D341Med (cell line): ENCODE measurements around the gene HSPA6.
"Not testable (repeated sequence)": the region's sequence is repeated elsewhere in the genome, so short reads cannot be mapped to it uniquely, and the experiment has no call there.

Experiments
- DNase-seq: peaks from one replicate; pipeline ENCODE4 v3.0.0; 2012; ENCODE audit warnings: low spot score

Gene HSPA6

DNA sequence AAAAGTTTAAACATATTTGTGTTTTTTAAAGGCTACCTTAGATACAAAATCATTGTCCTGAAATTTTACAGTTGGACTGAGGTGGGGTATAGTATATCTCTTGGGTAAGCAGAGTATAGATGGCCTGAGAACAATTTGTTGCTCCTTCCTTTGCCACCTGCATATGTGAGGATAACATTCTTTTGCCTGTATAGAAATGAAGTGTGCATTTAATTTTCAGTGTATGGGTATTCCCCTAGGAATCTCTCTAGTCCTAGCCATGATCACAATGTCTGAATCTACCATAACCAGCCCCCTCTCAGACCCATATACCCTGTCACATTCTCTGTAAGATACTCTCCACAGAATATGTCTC is 21.0 kb upstream of the HSPA6 start:
- no peak for DNase-seq

DNA sequence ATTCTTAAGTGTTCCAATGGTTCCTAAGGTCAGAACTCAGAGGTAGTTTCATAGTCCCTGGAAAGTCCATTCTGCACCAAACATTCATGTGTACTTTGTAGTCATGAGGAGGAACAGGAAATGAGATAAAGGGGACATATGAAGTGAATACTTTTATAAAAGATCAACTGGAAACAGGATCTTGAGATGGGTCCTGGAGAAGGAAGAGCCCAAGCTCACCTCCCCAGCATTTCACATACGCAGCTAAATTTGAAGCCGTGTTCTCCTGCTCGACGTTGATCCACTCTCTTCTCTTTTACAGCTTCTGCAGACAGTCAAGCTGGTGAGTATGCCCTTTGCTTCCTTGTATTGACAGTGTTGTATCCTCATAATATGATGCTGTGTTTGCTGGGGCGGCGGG is 18.7 kb upstream of the HSPA6 start:
- no peak for DNase-seq

DNA sequence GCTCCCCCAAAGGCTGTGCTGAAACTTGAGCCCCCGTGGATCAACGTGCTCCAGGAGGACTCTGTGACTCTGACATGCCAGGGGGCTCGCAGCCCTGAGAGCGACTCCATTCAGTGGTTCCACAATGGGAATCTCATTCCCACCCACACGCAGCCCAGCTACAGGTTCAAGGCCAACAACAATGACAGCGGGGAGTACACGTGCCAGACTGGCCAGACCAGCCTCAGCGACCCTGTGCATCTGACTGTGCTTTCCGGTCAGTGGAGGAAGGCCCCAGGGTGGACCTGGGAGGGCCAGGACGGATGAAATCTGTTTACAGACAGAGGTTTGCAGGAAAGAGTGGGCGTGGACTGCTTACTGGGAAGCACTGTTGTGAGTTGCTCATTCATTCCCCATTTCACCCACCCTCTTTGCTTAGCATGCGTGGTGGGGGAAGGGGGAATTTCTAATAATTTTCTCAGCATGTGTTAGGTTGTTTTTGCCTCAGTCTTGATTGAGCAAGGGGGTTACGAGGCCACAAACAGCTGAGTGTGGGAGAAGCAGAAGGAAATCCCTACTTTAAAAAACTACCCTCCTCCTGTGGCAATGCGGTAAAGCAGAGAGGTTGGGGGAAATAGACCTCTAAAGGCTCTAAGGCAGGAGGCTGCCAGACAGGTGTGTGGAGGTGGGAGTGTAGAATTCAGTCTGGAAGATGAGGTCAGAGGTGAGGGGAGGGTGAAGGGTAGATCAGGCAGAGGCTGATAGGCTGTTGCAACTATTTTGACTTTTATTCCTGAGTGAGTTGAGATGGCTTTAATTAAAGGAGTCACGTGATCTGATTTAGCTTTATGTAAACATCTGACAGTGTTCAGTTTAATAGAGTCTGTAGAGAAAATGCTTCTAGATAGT is 17.8 kb upstream of the HSPA6 start:
- DNase-seq = no peak

DNA sequence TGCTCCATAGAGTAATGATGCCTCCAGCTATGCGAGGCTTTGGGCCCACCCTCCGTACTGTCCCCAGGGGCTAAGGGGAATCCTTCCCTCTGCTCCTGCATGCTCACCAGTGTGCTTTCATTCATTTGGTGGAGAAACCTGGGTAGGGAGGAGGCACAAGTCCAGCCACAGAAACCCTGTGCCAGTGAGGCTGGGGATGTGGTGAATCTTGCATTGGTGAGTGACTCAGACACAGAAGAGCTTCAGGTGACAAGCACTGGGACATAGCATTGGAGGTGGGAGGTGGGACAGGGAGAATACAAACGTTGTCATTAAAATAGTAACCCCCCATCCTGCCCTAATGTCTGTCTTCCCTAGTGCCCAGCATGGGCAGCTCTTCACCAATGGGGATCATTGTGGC is 13.9 kb upstream of the HSPA6 start:
- DNase-seq = no peak

DNA sequence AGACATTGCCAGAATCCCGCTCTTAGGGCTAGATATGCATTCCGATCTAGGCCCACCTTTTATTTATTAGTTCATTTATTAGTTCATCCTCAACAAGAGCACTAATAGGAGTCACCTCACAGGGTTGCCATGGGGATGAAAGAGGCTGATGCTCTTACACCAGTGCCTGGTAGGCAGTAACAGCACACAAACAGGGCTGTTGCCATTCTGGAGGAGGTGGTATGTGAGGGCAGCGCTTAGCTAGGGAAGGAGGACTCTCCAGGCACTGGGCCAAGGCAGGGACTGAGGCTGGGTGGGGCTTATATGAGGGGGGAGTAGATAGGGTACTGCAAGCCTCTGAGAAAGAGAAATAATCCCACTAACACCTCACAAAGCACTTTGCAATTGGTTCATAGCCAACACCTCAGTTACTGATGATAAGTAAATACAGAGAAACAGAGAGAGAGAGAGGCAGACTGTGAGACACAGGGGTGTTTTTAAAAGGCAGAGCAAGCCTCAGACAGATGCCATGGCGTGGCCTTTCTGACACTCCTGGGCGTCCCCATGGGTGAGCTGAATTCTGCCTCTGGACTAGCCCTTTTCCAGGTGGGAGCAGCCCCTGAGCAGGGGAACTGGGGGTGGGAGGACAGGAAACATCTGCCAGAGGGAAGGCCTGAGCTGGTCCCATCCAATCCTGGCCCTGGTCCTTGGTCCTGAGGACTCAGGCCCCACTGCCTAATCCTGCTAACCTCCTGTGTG is 13.2 kb upstream of the HSPA6 start:
- DNase-seq = peak; percentile 75

DNA sequence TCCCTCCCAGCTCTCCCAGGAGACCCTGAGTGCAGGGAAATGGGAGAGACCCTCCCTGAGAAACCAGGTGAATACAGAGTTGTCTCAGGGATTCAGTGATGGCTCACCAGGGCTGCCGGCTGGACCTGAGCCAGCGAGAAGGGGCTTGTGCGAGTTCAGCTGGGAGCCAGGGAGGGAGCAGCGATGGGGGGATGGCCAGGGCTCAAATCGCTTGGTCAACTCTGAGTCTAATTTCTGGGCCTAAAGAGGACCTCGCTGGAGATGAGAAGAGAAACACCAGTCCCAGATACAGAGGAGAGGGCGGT is 12.6 kb upstream of the HSPA6 start:
- DNase-seq = no peak

DNA sequence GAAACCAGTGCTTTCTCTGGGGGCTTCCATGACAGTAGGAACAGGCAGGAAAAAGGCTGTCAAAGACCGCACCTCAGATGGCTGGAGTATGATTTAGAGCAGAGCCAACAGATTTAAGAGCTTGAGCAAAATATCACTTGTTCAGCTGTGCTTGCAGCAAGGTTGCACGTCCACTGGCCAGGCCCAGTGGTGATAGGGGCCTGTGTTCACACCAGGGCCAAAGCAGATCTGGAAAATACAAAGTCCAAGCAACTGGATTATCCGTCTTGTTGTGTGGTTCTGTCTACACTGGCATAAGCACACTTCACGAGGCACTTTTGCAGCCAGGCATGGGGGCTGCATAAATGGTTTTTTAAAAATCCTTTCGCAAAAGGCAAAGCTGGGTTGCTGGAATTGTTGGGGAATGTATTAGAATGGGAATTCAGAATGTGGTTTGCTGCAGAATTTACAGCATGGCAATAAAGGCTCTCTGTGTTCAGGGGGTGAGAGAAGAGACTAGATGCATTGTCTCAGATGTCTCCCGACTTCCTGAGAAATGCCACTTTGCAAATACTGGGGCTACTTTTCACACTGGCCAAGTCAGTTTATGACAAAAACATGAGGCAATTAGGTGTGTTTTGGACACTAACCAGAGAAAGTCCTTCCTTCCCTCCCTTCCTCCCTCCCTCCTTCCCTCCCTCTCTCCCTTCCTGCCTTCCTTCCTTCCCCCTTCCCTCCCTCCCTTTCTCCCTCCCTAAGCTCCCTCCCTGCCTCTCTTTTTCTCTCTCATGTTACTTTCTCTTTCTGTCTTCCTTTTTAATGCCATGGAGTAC is 11.5 kb upstream of the HSPA6 start:
- DNase-seq = not testable (repeated sequence)

DNA sequence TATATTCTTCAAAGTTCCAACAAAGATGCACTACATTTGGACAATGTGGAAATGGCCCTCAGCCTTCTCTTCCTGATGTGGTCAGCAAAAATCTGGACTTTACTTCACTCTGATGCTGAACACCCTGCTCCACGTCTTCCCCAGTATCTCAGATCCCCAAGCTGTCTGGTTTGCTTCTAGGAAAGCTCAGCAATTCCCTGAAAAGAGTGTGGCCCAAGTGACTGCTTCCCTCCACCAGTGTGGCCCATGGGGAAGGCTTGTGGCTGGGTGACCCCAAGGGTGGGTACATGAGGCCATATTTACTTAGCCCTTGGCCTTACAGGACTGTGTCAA is 10.9 kb upstream of the HSPA6 start:
- not testable (repeated sequence) for DNase-seq

DNA sequence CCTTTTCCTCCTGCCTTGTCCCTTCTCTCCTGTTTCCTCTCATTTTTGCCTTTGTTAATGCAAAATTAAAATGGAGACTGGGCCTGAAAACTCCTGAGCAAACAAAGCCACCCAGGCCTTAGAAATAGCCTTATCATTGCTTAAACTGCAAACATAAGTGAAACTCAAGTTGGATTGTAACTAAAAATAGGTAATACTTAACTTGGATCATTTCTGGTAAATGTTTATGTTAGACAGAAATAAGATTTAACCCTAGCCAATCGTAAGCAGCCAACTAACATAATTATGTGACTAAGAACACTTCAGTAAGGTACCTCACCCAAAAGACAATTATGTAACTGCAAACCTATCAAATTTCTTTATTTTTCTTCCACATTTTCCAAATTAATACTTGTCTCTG is 10.4 kb upstream of the HSPA6 start:
- not testable (repeated sequence) for DNase-seq

DNA sequence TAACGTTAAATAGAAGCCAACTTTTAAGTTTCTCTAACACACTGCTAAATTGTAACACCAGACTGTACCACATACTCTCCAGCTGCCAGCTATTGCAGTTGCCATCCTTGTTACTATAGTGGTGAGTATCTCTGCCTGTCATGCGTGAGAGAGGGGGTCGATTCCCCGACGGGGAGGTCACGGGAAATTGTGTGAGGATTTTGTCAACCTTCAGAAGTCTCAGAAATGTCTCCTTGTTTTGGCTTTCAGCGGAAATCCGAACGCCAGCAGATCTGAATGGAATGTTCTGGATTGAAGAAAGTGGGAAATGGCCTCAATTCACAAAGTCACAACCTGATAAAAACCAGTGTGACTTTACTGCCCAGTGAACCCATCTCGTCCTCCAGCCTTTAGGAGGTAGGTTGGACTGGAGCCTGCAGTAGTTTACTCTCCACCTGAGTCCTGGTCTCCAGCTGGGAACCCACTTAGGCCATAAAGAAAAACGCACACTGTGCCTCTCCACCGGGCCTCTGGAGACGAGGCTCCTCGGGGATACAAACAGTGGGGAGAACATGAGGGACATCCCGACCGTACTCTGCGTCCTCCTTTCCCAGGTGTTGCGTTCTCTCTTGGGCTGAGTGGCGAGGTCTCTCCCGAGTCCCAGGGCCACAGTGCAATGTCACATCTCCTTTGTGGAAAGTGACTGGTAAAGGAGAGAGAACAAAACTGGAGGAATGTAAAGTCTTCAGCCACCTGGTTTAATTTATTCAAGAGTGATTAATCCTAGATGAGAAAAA is 1.1 kb upstream of the HSPA6 start:
- not testable (repeated sequence) for DNase-seq

DNA sequence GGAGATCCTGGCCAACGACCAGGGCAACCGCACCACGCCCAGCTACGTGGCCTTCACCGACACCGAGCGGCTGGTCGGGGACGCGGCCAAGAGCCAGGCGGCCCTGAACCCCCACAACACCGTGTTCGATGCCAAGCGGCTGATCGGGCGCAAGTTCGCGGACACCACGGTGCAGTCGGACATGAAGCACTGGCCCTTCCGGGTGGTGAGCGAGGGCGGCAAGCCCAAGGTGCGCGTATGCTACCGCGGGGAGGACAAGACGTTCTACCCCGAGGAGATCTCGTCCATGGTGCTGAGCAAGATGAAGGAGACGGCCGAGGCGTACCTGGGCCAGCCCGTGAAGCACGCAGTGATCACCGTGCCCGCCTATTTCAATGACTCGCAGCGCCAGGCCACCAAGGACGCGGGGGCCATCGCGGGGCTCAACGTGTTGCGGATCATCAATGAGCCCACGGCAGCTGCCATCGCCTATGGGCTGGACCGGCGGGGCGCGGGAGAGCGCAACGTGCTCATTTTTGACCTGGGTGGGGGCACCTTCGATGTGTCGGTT is 477 bp downstream of the HSPA6 start:
- not testable (repeated sequence) for DNase-seq

DNA sequence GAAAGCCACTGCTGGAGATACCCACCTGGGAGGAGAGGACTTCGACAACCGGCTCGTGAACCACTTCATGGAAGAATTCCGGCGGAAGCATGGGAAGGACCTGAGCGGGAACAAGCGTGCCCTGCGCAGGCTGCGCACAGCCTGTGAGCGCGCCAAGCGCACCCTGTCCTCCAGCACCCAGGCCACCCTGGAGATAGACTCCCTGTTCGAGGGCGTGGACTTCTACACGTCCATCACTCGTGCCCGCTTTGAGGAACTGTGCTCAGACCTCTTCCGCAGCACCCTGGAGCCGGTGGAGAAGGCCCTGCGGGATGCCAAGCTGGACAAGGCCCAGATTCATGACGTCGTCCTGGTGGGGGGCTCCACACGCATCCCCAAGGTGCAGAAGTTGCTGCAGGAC is 981 bp downstream of the HSPA6 start:
- not testable (repeated sequence) for DNase-seq

DNA sequence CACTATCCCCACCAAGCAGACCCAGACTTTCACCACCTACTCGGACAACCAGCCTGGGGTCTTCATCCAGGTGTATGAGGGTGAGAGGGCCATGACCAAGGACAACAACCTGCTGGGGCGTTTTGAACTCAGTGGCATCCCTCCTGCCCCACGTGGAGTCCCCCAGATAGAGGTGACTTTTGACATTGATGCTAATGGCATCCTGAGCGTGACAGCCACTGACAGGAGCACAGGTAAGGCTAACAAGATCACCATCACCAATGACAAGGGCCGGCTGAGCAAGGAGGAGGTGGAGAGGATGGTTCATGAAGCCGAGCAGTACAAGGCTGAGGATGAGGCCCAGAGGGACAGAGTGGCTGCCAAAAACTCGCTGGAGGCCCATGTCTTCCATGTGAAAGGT is 1.6 kb downstream of the HSPA6 start:
- not testable (repeated sequence) for DNase-seq

DNA sequence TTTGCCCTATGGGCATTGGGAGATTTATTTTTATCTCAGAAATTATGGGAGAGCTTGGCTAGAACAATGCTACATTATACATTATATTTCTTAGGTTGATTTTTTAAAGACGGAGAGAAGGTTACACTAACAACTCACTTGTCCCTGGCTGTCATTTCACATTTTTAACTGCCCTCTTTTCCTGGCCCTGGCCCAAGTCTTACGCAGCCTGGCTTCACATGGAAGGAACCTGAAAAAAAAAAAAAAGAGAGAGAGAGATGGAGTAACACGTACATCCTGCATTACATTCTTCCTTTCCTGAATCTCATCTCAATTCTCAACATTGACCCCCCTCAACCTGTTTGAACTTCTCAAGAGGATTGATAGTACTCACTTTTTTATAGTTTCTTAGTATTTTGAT is 4.2 kb downstream of the HSPA6 start:
- DNase-seq = not testable (repeated sequence)

DNA sequence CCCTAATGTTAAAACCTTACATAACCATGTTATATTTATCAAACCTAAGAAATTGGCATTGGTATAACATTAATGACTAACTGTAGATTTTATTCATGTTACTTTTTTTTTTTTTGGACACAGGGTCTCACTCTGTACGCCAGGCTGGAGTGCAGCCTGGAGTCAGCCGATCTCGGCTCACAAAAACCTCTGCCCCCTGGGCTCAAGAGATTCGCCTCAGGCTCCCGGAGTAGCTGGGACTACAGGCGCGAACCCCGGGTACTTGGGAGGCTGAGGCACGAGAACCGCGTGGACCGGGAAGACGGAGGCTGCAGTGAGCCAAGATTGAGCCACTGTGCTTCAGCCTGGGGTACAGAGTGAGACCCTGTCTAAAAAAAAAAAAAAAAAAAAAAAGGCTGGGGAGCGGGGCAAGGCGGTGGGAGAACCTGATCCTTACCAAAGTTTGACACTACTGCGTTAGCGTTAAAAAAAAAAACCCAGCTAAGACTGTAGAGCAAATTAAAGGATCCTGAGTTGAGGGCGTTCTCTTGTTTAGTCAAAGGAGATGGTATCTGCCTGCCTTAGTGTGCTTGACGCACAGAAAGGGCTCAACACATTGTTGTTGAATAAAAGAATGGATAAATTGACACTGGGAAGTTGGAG is 5.2 kb downstream of the HSPA6 start:
- DNase-seq = not testable (repeated sequence)

DNA sequence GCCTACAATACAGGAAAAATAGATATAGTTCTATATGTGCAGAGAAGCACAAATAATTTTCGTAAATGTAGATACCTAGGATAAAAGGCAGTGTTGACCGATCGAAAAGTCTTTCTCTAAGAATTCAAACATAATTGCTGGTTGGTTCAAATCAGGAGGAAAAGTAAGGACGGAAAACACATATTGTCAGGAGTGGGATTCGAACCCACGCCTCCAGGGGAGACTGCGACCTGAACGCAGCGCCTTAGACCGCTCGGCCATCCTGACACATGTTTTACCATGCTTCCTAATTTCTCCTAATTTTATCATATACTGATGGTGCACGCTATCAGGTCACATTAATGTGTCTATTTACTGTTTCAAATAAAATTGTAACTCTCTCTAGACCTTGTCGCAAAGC is 5.8 kb downstream of the HSPA6 start:
- DNase-seq = not testable (repeated sequence)

DNA sequence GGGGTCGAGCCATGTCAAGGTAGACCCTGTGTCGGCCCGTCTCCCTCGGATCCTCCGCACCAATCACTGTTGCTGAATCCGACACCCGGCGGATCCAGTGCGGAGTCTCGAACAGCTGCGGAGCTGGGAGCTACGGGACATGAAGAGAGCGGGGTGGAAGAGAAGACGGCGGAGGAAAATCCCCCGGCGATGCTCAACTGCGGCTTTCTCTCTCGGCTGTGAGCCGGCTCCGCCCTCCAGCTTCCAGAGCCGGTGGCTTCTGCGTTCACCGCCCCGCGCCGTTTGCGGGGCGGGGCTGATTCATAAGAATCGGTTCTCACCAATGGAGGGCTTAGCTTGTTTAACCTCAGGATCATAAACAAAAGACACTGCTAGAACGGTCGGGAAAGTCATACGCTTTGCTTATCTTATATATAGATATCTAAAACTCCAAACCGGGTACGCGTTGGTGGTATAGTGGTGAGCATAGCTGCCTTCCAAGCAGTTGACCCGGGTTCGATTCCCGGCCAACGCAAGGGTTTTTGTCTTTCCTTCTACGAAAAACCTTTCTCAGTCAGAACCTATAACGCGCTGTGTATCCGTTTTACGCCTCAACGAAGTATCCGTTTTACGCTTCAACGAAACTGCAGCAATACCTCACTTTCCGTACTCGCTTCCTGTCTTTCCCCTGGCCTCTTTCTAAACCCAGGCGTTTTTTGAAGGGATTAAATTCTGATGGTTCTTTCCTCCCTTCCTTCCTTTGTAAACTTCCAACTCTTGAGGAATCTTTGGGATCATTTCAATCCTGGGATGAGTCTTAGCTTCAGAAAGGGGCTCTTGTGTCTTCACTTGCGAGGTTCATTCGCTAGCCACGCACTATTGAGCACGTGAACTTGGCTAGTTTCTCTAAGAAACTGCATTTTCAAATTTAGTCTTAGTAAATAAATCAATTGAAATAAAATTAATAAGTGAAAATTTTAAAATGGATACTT is 6.6 kb downstream of the HSPA6 start:
- peak; percentile 84 for DNase-seq

DNA sequence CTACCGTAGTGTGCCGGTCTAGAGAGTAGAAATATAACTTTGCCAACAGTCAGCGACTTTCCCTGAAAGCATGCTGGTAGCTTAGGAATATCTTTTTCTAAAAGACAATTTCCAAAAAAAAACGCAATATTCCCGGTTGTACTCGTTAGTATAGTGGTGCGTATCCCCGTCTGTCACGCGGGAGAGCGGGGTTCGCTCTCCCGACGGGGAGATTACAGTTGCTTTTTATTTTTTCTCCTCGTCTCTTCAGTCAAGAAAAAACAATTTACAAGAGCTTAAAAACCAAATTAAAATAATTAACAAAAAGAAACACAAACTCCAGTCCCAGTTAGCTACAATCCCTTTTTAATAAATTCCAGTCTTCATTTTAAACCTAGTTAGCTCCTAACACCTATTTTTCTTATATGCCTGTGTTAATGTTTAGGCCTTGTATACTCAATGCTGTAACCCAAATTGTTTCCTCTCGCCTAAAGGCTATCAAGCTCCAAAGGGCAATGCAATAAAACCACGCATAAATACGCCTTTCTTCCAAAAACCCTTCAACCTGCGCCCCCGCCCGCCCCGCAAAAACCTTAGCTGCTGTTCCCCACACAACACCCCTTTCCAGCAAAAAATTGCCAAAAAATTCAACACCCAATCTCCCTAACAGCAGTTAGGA is 7.8 kb downstream of the HSPA6 start:
- no peak for DNase-seq
